B cell (primary cell): ENCODE data around the gene NCOA7. TPM values are rescaled to one million over a fixed set of nuclear protein-coding genes. Genes with fewer than 3 reads are reported as not detected.

Experiments
- ATAC-seq: fragments of 200-7000 bp; cut with Tn5 transposase; one replicate; pipeline ENCODE4 v1.10.0; 2021; ENCODE audit warnings: low read depth, mild to moderate bottlenecking, moderate number of reproducible peaks, moderate library complexity
- CTCF ChIA-PET: fragments of 350-600 bp; sonication (Branson Sonifier 250); formaldehyde crosslinking; loops from one replicate; lab custom pipeline; 2021; ENCODE audit warnings: antibody characterized with exemption, inconsistent platforms; lab: Charles Lee
- POLR2A ChIA-PET: fragments of 350-600 bp; sonication (Branson Sonifier 250); formaldehyde crosslinking; loops from one replicate; lab custom pipeline; 2021; ENCODE audit warnings: antibody characterized with exemption; lab: Charles Lee
- DNase-seq: peaks from one replicate; pipeline ENCODE4 v3.0.0; 2013
- H2AFZ ChIP-seq: 2 replicates; pipeline ENCODE4 v1.6.1; 2012; ENCODE audit warnings: mild to moderate bottlenecking, low read depth, low read length; ENCODE audit not compliant: insufficient read depth, poor library complexity, severe bottlenecking
- H3K27ac ChIP-seq, 2 donors: 1 replicate in 1 of 2; 2 replicates in 1 of 2; pipeline ENCODE4 v1.5.1; 2012 to 2013; ENCODE audit warnings: low read length in 2 of 2, mild to moderate bottlenecking in 2 of 2, moderate library complexity in 1 of 2
- H3K27me3 ChIP-seq, 4 experiments: fragments of 200-600 bp in 1 of 4; sonication (generic) in 1 of 4; replicated peaks in 1 of 4; 1 replicate in 2 of 4; 2 replicates in 2 of 4; pipeline versions ENCODE4 v1.6.1 to v1.7.0; 2013 to 2016; ENCODE audit warnings: low read length in 3 of 4, mild to moderate bottlenecking in 2 of 4, mixed read lengths in 1 of 4, moderate library complexity in 1 of 4; ENCODE audit not compliant: insufficient read depth in 4 of 4, control insufficient read depth in 3 of 4; ENCODE audit errors: control extremely low read depth in 1 of 4
- H3K36me3 ChIP-seq, 2 experiments: replicated peaks in 1 of 2; 1 replicate in 1 of 2; 2 replicates in 1 of 2; pipeline versions ENCODE4 v1.6.1 to v1.7.1; 2013; ENCODE audit warnings: low read length in 1 of 2; ENCODE audit not compliant: insufficient read depth in 2 of 2, control insufficient read depth in 1 of 2; ENCODE audit errors: control extremely low read depth in 1 of 2, extremely low read depth in 1 of 2
- H3K4me1 ChIP-seq, 2 donors: fragments of 200-600 bp in 1 of 2; sonication (generic) in 1 of 2; 1 replicate in 1 of 2; 2 replicates in 1 of 2; pipeline versions ENCODE4 v1.5.1 to v1.6.1; 2013 to 2017; ENCODE audit warnings: low read length in 2 of 2; ENCODE audit not compliant: control insufficient read depth in 2 of 2, insufficient read depth in 2 of 2
- H3K4me2 ChIP-seq: replicated peaks from 2 replicates; pipeline ENCODE3; 2012; ENCODE audit warnings: mild to moderate bottlenecking, low read depth, low read length; ENCODE audit not compliant: poor library complexity, severe bottlenecking
- H3K4me3 ChIP-seq, 5 experiments: fragments of 200-600 bp in 1 of 5; sonication (generic) in 1 of 5; 1 replicate in 3 of 5; 2 replicates in 2 of 5; pipeline versions ENCODE4 v1.5.1 to v1.7.0; 2011 to 2016; ENCODE audit warnings: low read length in 4 of 5, mild to moderate bottlenecking in 4 of 5, low read depth in 2 of 5, control low read depth in 1 of 5, moderate library complexity in 1 of 5; ENCODE audit not compliant: insufficient read depth in 1 of 5; ENCODE audit errors: control extremely low read depth in 1 of 5, extremely low read depth in 1 of 5
- H3K79me2 ChIP-seq: fragments of 200-600 bp; sonication (generic); one replicate; pipeline ENCODE4 v1.6.0; 2016; ENCODE audit warnings: low read length; ENCODE audit not compliant: control insufficient read depth, insufficient read depth
- H3K9ac ChIP-seq: fragments of 200-600 bp; sonication (generic); 2 replicates; pipeline ENCODE4 v1.6.1; 2017; ENCODE audit warnings: mild to moderate bottlenecking, low read length, moderate library complexity
- H3K9me3 ChIP-seq, 3 donors: one replicate each; pipeline versions ENCODE4 v1.6.1 to v1.7.1; 2013; ENCODE audit warnings: low read length in 2 of 3; ENCODE audit not compliant: control insufficient read depth in 2 of 3, insufficient read depth in 1 of 3; ENCODE audit errors: control extremely low read depth in 1 of 3
- H4K20me1 ChIP-seq: 2 replicates; pipeline ENCODE4 v1.6.0; 2012; ENCODE audit warnings: mild to moderate bottlenecking, low read length; ENCODE audit not compliant: insufficient read depth, control insufficient read depth, poor library complexity, severe bottlenecking
- H3K27ac Mint-ChIP-seq: one replicate; pipeline ENCODE4 v1.8.0; 2021; ENCODE audit warnings: mixed read lengths
- H3K27me3 Mint-ChIP-seq: one replicate; pipeline ENCODE4 v1.8.0; 2021; ENCODE audit warnings: mixed read lengths
- H3K4me1 Mint-ChIP-seq: one replicate; pipeline ENCODE4 v1.8.0; 2021; ENCODE audit warnings: mixed read lengths
- H3K4me3 Mint-ChIP-seq: one replicate; pipeline ENCODE4 v1.8.0; 2021; ENCODE audit warnings: mixed read lengths
- H3K9me3 Mint-ChIP-seq: one replicate; pipeline ENCODE4 v1.8.0; 2022; ENCODE audit warnings: mixed read lengths; ENCODE audit not compliant: insufficient read depth
- CTCF ChIP-seq: fragments of 200-600 bp; IDR thresholded peaks from one replicate; pipeline ENCODE4 v1.8.0; 2022; ENCODE audit warnings: antibody characterized with exemption, mild to moderate bottlenecking
- EZH2 ChIP-seq: IDR thresholded peaks from 2 replicates; pipeline ENCODE4 v1.6.1; 2012; ENCODE audit warnings: borderline replicate concordance, low read depth, mild to moderate bottlenecking, moderate library complexity, low read length; ENCODE audit not compliant: insufficient read depth, poor library complexity, severe bottlenecking
- WGBS: methylation state at CpG from one replicate; pipeline ENCODE4 v1.1.5; 2013; ENCODE audit warnings: missing lambda C conversion rate; ENCODE audit not compliant: insufficient coverage; 5-methylcytosine and 5-hydroxymethylcytosine counted together
- intact Hi-C: fragments of 100-400 bp; cut with micrococcal nuclease; formaldehyde crosslinking; loops from one replicate; pipeline ENCODE4 v1.10.0; 2022
- polyA plus RNA-seq: library from polyadenylated mRNA; depleted of rRNA; stranded (reverse); fragments of >200 nt; gene quantifications from 2 replicates; pipeline ENCODE4 v1.2.3, GENCODE V29; 2012
- total RNA-seq, 2 donors: library from RNA; stranded (reverse); fragments of 120-200 nt in 1 of 2; gene quantifications; 1 replicate in 1 of 2; 2 replicates in 1 of 2; pipeline versions ENCODE4 v1.2.3 to v1.2.4, GENCODE V29; 2013 to 2022

The NCOA7 gene
- total and polyA plus RNA-seq, 2 donors (not counting 1 experiment from before 2014, with no cell fraction given), result 10.9 to 27.4 TPM

- H3K27ac ChIP-seq, result no peak overlapping the region
- H3K9ac ChIP-seq, result no peak overlapping the region
- TF ChIP-seq CTCF, result peak; percentile 35
- TF ChIP-seq EZH2, result no peak
- no peaks in the 10 kb centered on the region for H3K79me2 ChIP-seq
- H3K27me3 ChIP-seq, result peaks cover 0 to 40% (median 28%) of the 10 kb centered on the region in 4 experiments
- peaks cover 57% of the 10 kb centered on the region for H3K27me3 Mint-ChIP-seq
- peaks cover 0 to 4% (median 0%) of the 10 kb centered on the region in 3 donors for H3K9me3 ChIP-seq
- ChIA-PET POLR2A (no interaction called here), CTCF (interaction anchor here (0.8 to 14.0 kb wide), 26 partner anchors 9 to 460 kb away, joined by 3 to 375 read pairs (median 4); partner anchors contain the start of genes HDDC2, NCOA7 and TRMT11)
- H3K4me2 ChIP-seq, result no peak overlapping the region
- no peak overlapping the region for H3K27ac Mint-ChIP-seq
- DNase-seq (no peak), ATAC-seq (no peak)
- no peaks in the 10 kb centered on the region for H3K36me3 ChIP-seq
- H3K9me3 Mint-ChIP-seq, result no peaks in the 10 kb centered on the region
- no peaks in the 10 kb centered on the region for H4K20me1 ChIP-seq
- intact Hi-C loops, result loop anchor here (1.0 kb wide), 1 partner anchor 440 kb away; no protein-coding TSS in a partner anchor
- no peak overlapping the region for H3K4me3 ChIP-seq
- peaks cover 12% of the 10 kb centered on the region for H3K4me1 Mint-ChIP-seq
- H2AFZ ChIP-seq, result no peak overlapping the region
- no peak overlapping the region for H3K4me3 Mint-ChIP-seq
- peaks cover 9 to 16% of the 10 kb centered on the region in 2 donors for H3K4me1 ChIP-seq
These were observed 36.9 kb upstream of the NCOA7 start for GRCh38 chr6:125753937-125754259.

- 71% methylated on average over 1 of the region's 2 CpGs for WGBS
- no peak for TF ChIP-seq CTCF
- no peak for TF ChIP-seq EZH2
- ATAC-seq (no peak), DNase-seq (no peak)
- no peak overlapping the region for H3K4me3 ChIP-seq
- H3K9me3 ChIP-seq, result peaks cover 0 to 7% (median 0%) of the 10 kb centered on the region in 3 donors
- H3K4me2 ChIP-seq, result no peak overlapping the region
- ChIA-PET POLR2A (no interaction called here), CTCF (interaction anchor here (0.7 to 14.0 kb wide), 12 partner anchors 9 to 454 kb away, joined by 3 to 375 read pairs (median 6); partner anchors contain the start of genes HDDC2 and TRMT11)
- no peak overlapping the region for H3K27ac ChIP-seq
- Mint-ChIP-seq H3K27ac (no peak overlapping the region), H3K27me3 (peaks cover 63% of the 10 kb centered on the region), H3K4me3 (no peak overlapping the region), H3K9me3 (no peaks in the 10 kb centered on the region), H3K4me1 (peaks cover 11% of the 10 kb centered on the region)
- no peaks in the 10 kb centered on the region for H3K79me2 ChIP-seq
- no peaks in the 10 kb centered on the region for H4K20me1 ChIP-seq
- no peaks in the 10 kb centered on the region for H3K36me3 ChIP-seq
- H3K4me1 ChIP-seq, result peaks cover 8 to 14% of the 10 kb centered on the region in 2 donors
- H2AFZ ChIP-seq, result no peak overlapping the region
- intact Hi-C loops, result no loop called here
- H3K9ac ChIP-seq, result no peak overlapping the region
- peaks cover 0 to 40% (median 28%) of the 10 kb centered on the region in 4 experiments for H3K27me3 ChIP-seq
These were observed 36.2 kb upstream of the NCOA7 start for GRCh38 chr6:125754566-125754965.
